KMS-11 (cell line): ENCODE data around the gene GPN1.

Source experiments
- H2AFZ ChIP-seq: fragments of 200-600 bp; sonication (generic); 2 replicates; pipeline ENCODE4 v1.6.1; 2016; ENCODE audit warnings: antibody characterized with exemption, mixed run types, low read depth
- H3K27ac ChIP-seq: fragments of 200-600 bp; sonication (generic); 2 replicates; pipeline ENCODE4 v1.6.1; 2016; ENCODE audit warnings: mild to moderate bottlenecking, mixed run types
- H3K27me3 ChIP-seq: fragments of 200-600 bp; sonication (generic); 2 replicates; pipeline ENCODE4 v1.6.1; 2017; ENCODE audit warnings: mild to moderate bottlenecking, low read depth, mixed run types, moderate library complexity; ENCODE audit not compliant: insufficient read depth
- H3K36me3 ChIP-seq: fragments of 200-600 bp; sonication (generic); 2 replicates; pipeline ENCODE4 v1.6.1; 2017; ENCODE audit warnings: mild to moderate bottlenecking, mixed run types; ENCODE audit not compliant: insufficient read depth
- H3K4me1 ChIP-seq: fragments of 200-600 bp; sonication (generic); 2 replicates; pipeline ENCODE4 v1.6.1; 2016; ENCODE audit warnings: mild to moderate bottlenecking, low read depth, mixed run types; ENCODE audit not compliant: poor library complexity, severe bottlenecking
- H3K4me2 ChIP-seq: fragments of 200-600 bp; sonication (generic); 2 replicates; pipeline ENCODE4 v1.7.0; 2016; ENCODE audit warnings: mild to moderate bottlenecking, mixed run types
- H3K4me3 ChIP-seq: fragments of 200-600 bp; sonication (generic); IDR thresholded peaks from 2 replicates; pipeline ENCODE4 v1.6.1; 2017; ENCODE audit warnings: low read depth, low read length, mixed read lengths; ENCODE audit not compliant: insufficient read depth
- H3K79me2 ChIP-seq: fragments of 200-600 bp; sonication (generic); 2 replicates; pipeline ENCODE4 v1.6.1; 2016; ENCODE audit warnings: low read depth, mixed run types; ENCODE audit not compliant: insufficient read depth
- H3K9ac ChIP-seq: fragments of 200-600 bp; sonication (generic); 2 replicates; pipeline ENCODE4 v1.6.1; 2016; ENCODE audit warnings: mild to moderate bottlenecking, mixed run types
- H4K20me1 ChIP-seq: fragments of 200-600 bp; sonication (generic); 2 replicates; pipeline ENCODE4 v1.6.1; 2016; ENCODE audit warnings: mild to moderate bottlenecking, mixed run types; ENCODE audit not compliant: insufficient read depth
- CTCF ChIP-seq: fragments of 200-600 bp; sonication (generic); conservative IDR thresholded peaks from 2 replicates; pipeline ENCODE4 v1.6.1; 2017; ENCODE audit warnings: low read depth, mild to moderate bottlenecking, antibody characterized with exemption, low read length, moderate library complexity, mixed read lengths

GPN1 gene

DNA sequence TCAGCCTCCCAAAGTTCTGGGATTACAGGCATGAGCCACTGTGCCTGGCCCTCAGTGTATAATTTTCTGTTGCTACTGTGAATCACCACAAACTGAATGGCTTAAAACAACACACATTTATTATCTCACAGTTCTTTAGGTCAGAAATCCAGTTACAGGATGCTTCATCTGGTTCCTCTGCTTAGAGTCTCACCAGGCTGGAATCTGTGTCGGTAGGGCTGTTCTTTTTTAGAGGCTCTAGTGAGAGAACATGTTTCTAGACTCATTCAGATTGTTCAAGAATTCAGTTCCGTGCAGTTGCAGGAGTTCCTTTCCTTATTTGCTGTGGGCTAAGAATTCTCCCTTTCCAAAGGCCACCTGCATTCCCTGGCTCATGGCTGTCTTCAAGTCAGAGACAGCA is 22.2 kb upstream of the GPN1 start:
- Histone ChIP-seq H3K79me2 (no peaks in the 10 kb centered on the region; the same call in 1 of the 2 replicates), H3K27ac (no peak overlapping the region), H3K36me3 (0 out of 2 replicates have a peak, but pooled peaks cover 7% of the 10 kb centered on the region)

DNA sequence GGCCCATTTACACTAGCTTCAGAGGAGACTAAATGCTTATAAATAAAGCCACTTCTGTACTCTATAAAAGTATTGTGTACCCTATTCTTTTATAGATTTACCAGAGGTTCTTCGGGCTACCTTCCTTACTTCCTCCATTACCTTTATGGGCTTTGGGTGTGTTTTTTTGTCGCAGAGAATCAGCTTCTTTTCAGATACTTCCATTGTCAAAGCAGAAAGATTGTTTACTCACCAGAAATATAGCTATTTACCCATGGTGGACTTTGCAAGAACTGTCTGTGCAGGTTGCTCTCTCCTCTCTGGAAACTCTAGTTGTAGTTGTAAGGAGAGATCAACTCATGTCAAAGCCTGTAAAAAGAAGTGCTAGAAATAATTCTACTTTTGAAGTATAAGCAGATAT is 14.9 kb upstream of the GPN1 start:
- H4K20me1 ChIP-seq, result no peaks in the 10 kb centered on the region
- no peaks in the 10 kb centered on the region for H3K4me1 ChIP-seq
- no peak for TF ChIP-seq CTCF
- no peaks in the 10 kb centered on the region for H3K27me3 ChIP-seq
- no peak overlapping the region for H3K27ac ChIP-seq
- no peak overlapping the region for H2AFZ ChIP-seq
- H3K4me2 ChIP-seq, result no peak overlapping the region
- peaks cover 3% of the 10 kb centered on the region; the same call in 1 of the 2 replicates for H3K36me3 ChIP-seq
- H3K4me3 ChIP-seq, result no peak overlapping the region
- H3K9ac ChIP-seq, result no peak overlapping the region
- no peaks in the 10 kb centered on the region; the same call in 1 of the 2 replicates for H3K79me2 ChIP-seq

More for the DNA sequence above, 22.2 kb upstream of the GPN1 start:
- Histone ChIP-seq H3K27me3 (no peaks in the 10 kb centered on the region), H2AFZ (no peak overlapping the region), H3K4me3 (no peak overlapping the region), H3K9ac (no peak overlapping the region), H3K4me1 (no peaks in the 10 kb centered on the region), H4K20me1 (no peaks in the 10 kb centered on the region), H3K4me2 (no peak overlapping the region)
- TF ChIP-seq CTCF, result no peak

GRCh38 chr2:27615316-27615715 is 13.5 kb upstream of the GPN1 start:
- no peak for TF ChIP-seq CTCF
- Histone ChIP-seq H3K36me3 (peaks cover 3% of the 10 kb centered on the region; the same call in 1 of the 2 replicates), H3K27ac (no peak overlapping the region), H3K4me1 (no peaks in the 10 kb centered on the region), H3K27me3 (no peaks in the 10 kb centered on the region), H3K9ac (no peak overlapping the region), H3K4me2 (no peak overlapping the region), H3K4me3 (no peak overlapping the region), H3K79me2 (no peaks in the 10 kb centered on the region; the same call in 1 of the 2 replicates), H4K20me1 (no peaks in the 10 kb centered on the region), H2AFZ (no peak overlapping the region)

DNA sequence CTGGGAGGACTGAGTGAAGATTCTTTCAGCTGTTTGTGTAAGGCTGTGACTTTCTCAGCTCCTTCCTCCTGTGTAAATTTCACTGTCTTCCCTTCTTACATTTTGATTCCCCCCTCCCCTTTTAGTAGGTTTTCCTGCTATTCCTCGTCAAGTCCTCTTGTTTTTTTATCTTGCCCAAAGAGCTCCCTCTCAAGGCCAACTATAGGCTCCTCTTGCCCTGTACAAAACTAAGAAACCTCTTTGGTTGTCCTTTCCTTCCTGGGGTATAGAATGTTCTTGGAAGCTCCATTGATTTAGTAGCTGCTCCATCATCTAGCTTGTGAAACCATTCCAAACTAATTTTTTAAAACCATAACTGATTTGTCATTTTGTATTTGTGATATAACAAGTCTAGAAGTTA is 7.3 kb upstream of the GPN1 start:
- Histone ChIP-seq H3K4me3 (no peak overlapping the region), H3K27me3 (no peaks in the 10 kb centered on the region), H3K4me1 (no peaks in the 10 kb centered on the region), H3K79me2 (no peaks in the 10 kb centered on the region), H2AFZ (no peak overlapping the region), H3K36me3 (peaks cover 6% of the 10 kb centered on the region; the same call in 1 of the 2 replicates), H3K9ac (no peak overlapping the region), H3K4me2 (no peak overlapping the region), H4K20me1 (no peaks in the 10 kb centered on the region), H3K27ac (no peak overlapping the region)
- TF ChIP-seq CTCF, result no peak
